H1 (cell line): ENCODE measurements around the gene NDUFA7.
"Not testable (repeated sequence)": the region's sequence is repeated elsewhere in the genome, so short reads cannot be mapped to it uniquely, and the experiment has no call there.

ENCODE experiments used
- BCL11A ChIP-seq, 2 experiments: IDR thresholded peaks; one replicate each; pipeline ENCODE4 v1.6.1; 2011; ENCODE audit warnings: low read depth in 2 of 2, low read length in 2 of 2, mild to moderate bottlenecking in 2 of 2
- CTCF ChIP-seq, 3 experiments: IDR thresholded peaks; 1 replicate in 2 of 3; 2 replicates in 1 of 3; pipeline versions ENCODE4 v1.5.1 to v1.6.1; 2011; ENCODE audit warnings: low read length in 3 of 3, mild to moderate bottlenecking in 3 of 3, inconsistent platforms in 2 of 3, low read depth in 1 of 3, moderate library complexity in 1 of 3; ENCODE audit not compliant: insufficient read depth in 1 of 3; ENCODE audit errors: control extremely low read depth in 1 of 3
- KDM1A ChIP-seq: fragments of 200-600, 300-600 bp; sonication (generic); IDR thresholded peaks from 2 replicates; pipeline ENCODE4 v1.7.1; 2016; ENCODE audit warnings: mild to moderate bottlenecking, low read length, borderline replicate concordance
- NRF1 ChIP-seq: IDR thresholded peaks from 2 replicates; pipeline ENCODE4 v1.6.1; 2011; ENCODE audit warnings: mild to moderate bottlenecking, low read depth, low read length, improper control_type of control experiment
- RAD21 ChIP-seq, 2 experiments: IDR thresholded peaks in 1 of 2; conservative IDR thresholded peaks in 1 of 2; 2 replicates each; pipeline ENCODE4 v1.6.1; 2011; ENCODE audit warnings: low read depth in 2 of 2, low read length in 2 of 2, improper control_type of control experiment in 1 of 2, inconsistent platforms in 1 of 2, mild to moderate bottlenecking in 1 of 2, moderate library complexity in 1 of 2

- not testable (repeated sequence) for TF ChIP-seq CTCF (IDR thresholded peaks at IDR 0.05; ENCODE audit: control extremely low read depth in 1 of 3, insufficient read depth in 1 of 3, low read depth in 1 of 3, low read length in 3 of 3); RAD21 (IDR thresholded peaks at IDR 0.05 in 1 of 2, conservative IDR thresholded peaks at IDR 0.05 in 1 of 2; ENCODE audit: low read depth in 2 of 2, low read length in 2 of 2); NRF1; BCL11A (IDR thresholded peaks at IDR 0.05; ENCODE audit: low read depth in 2 of 2, low read length in 2 of 2); KDM1A
These were observed 29.8 kb downstream of the NDUFA7 start for GRCh38 chr19:8291337-8291736.
